ENCODE data around the gene SORCS2.

The SORCS2 gene

DNA sequence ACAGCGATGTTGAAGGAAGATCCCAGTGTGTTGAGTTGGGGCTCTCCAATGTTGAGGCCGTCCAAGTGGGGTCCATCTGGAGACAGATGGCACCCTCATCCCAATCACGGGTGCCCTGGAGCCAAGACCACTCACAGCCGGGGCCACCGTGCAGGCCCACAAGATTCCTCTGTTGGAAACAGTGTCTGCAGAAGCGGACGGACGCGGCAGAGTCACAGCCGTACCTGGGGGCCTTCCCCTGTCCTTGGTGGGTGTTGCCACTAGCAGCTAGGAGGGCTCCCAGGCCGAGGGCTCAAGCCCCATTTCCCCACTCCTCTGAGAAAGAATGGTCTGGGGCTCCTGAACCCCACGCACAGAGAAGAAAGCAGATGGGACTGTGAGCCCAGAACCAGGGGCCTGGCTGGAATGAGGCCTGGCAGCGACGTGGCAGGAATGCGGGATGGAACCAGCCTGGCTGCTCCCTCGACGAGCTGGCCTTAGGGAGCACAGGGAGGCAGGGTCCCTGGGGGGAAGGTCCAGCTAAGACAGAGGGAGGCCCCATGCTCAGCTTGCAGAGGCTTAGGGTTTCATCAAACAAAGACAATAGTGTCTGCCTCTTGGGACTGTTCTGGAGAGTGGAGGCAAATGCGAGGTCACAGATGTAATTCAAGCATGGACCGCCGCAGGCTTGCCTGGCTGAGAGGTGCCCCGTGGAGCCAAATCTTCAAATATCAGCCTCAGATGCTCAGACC, 518.4 kb downstream of the SORCS2 start:
- H3K36me3 ChIP-seq (ENCODE audit: control insufficient read depth, low read length), result no peaks in the 10 kb centered on the region
- H3K27me3 ChIP-seq (ENCODE audit: control insufficient read depth, low read length), result no peaks in the 10 kb centered on the region
- no peak for TF ChIP-seq EZH2phosphoT487 (IDR thresholded peaks at IDR 0.05; ENCODE audit: borderline replicate concordance, low read length)
- TF ChIP-seq, protein P1, sequence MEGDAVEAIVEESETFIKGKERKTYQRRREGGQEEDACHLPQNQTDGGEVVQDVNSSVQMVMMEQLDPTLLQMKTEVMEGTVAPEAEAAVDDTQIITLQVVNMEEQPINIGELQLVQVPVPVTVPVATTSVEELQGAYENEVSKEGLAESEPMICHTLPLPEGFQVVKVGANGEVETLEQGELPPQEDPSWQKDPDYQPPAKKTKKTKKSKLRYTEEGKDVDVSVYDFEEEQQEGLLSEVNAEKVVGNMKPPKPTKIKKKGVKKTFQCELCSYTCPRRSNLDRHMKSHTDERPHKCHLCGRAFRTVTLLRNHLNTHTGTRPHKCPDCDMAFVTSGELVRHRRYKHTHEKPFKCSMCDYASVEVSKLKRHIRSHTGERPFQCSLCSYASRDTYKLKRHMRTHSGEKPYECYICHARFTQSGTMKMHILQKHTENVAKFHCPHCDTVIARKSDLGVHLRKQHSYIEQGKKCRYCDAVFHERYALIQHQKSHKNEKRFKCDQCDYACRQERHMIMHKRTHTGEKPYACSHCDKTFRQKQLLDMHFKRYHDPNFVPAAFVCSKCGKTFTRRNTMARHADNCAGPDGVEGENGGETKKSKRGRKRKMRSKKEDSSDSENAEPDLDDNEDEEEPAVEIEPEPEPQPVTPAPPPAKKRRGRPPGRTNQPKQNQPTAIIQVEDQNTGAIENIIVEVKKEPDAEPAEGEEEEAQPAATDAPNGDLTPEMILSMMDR (IDR thresholded peaks at IDR 0.05; ENCODE audit: low read depth, low read length, poor library complexity, severe bottlenecking), result no peak
- no peaks in the 10 kb centered on the region for H3F3A ChIP-seq (ENCODE audit: control insufficient read depth, insufficient read depth)
- H3K9me3 ChIP-seq (ENCODE audit: control insufficient read depth, insufficient read depth, low read length), result no peaks in the 10 kb centered on the region
- no peak overlapping the region for H3K4me2 ChIP-seq (ENCODE audit: low read length)
- H3K79me2 ChIP-seq (ENCODE audit: control insufficient read depth, low read length), result no peaks in the 10 kb centered on the region
- no peaks in the 10 kb centered on the region for H3K4me1 ChIP-seq (ENCODE audit: control insufficient read depth, low read length)
- no peaks in the 10 kb centered on the region for H3K9me2 ChIP-seq (replicated peaks; ENCODE audit: control insufficient read depth, low read length)
- no peaks in the 10 kb centered on the region for H4K20me1 ChIP-seq (ENCODE audit: control insufficient read depth, insufficient read depth, low read depth, low read length)
- no peak overlapping the region for H3K4me3 ChIP-seq (ENCODE audit: low read length)
- H3K27ac ChIP-seq (ENCODE audit: low read depth, low read length), result no peak overlapping the region

DNA sequence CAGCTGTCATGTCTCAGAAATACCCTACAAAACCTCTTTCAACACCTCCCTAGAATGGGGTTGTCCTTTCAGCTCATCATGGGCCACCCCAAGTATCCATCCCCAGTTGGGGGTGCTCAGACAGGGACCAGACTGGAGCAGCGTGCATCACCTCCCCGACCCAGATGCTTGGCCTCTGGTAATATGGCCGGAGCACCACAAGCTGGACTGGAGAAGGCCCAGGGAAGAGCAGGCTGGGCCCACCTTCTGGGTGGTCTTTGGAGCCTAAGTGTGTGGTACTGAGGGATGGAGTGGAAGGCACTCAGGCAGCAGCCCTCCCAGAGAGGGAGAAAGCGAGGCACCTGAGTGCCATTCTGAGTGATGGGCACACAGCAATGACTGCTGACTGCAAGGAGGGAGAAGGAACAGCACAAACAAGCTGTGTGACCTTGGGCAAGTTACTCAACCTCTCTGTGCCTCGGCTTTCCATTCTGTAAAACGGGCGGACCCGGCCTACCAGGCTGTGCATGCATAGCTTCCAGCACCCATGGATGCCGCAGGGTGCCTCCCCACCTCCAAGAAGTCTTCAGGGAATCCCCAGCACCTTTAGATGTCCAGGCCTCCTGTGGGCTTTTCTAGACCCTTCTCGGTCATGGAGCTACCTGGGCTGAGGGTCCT, 519.1 kb downstream of the SORCS2 start:
- H3K79me2 ChIP-seq (ENCODE audit: control insufficient read depth, low read length), result no peaks in the 10 kb centered on the region
- H3K9me3 ChIP-seq (ENCODE audit: control insufficient read depth, insufficient read depth, low read length), result no peaks in the 10 kb centered on the region
- no peak overlapping the region for H3K4me3 ChIP-seq (ENCODE audit: low read length)
- no peak overlapping the region for H3K4me2 ChIP-seq (ENCODE audit: low read length)
- H3K27me3 ChIP-seq (ENCODE audit: control insufficient read depth, low read length), result no peaks in the 10 kb centered on the region
- no peaks in the 10 kb centered on the region for H3K4me1 ChIP-seq (ENCODE audit: control insufficient read depth, low read length)
- TF ChIP-seq EZH2phosphoT487 (IDR thresholded peaks at IDR 0.05; ENCODE audit: borderline replicate concordance, low read length), result no peak
- TF ChIP-seq, protein P1 (IDR thresholded peaks at IDR 0.05; ENCODE audit: low read depth, low read length, poor library complexity, severe bottlenecking), result no peak
- no peaks in the 10 kb centered on the region for H3K36me3 ChIP-seq (ENCODE audit: control insufficient read depth, low read length)
- no peak overlapping the region for H3K27ac ChIP-seq (ENCODE audit: low read depth, low read length)
- H3K9me2 ChIP-seq (replicated peaks; ENCODE audit: control insufficient read depth, low read length), result no peaks in the 10 kb centered on the region
- H4K20me1 ChIP-seq (ENCODE audit: control insufficient read depth, insufficient read depth, low read depth, low read length), result no peaks in the 10 kb centered on the region
- H3F3A ChIP-seq (ENCODE audit: control insufficient read depth, insufficient read depth), result no peaks in the 10 kb centered on the region

DNA sequence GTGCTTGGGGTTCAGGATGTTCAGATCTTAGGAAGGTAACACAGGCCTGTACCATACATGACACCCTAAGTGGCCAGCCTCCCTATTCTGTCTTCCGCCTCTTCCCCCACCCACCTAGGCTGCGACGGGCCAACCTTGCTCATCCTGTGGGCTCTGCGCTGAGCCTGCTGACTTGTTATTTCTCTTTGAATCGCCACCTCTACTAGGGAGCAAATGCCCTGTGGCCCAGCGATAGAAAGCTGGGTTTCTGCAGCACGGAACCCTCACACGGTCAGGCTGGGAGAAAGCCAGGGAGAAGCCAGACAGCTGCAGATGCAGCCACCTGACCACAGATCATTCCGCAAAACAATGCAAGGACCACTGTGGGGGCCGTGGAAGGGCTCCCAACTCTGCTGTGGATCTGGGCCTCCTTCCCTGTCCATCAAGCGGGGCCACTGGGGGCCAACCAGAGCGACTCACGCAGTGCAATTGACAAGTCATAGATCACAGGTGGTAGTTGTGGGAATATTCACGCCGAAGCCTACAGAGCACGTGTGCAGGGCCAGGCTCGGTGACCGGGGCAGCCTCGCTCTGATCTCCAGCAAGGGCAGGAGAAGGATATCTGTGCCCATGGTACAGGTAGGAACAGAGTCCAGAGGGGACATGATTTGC, 519.8 kb downstream of the SORCS2 start:
- no peak overlapping the region for H3K4me3 ChIP-seq (ENCODE audit: low read length)
- no peaks in the 10 kb centered on the region for H3K27me3 ChIP-seq (ENCODE audit: control insufficient read depth, low read length)
- no peak overlapping the region for H3K27ac ChIP-seq (ENCODE audit: low read depth, low read length)
- no peak for TF ChIP-seq EZH2phosphoT487 (IDR thresholded peaks at IDR 0.05; ENCODE audit: borderline replicate concordance, low read length)
- TF ChIP-seq, protein P1 (IDR thresholded peaks at IDR 0.05; ENCODE audit: low read depth, low read length, poor library complexity, severe bottlenecking), result no peak
- no peaks in the 10 kb centered on the region for H3K9me2 ChIP-seq (replicated peaks; ENCODE audit: control insufficient read depth, low read length)
- no peaks in the 10 kb centered on the region for H3K9me3 ChIP-seq (ENCODE audit: control insufficient read depth, insufficient read depth, low read length)
- no peaks in the 10 kb centered on the region for H3F3A ChIP-seq (ENCODE audit: control insufficient read depth, insufficient read depth)
- H3K4me2 ChIP-seq (ENCODE audit: low read length), result no peak overlapping the region
- H3K79me2 ChIP-seq (ENCODE audit: control insufficient read depth, low read length), result no peaks in the 10 kb centered on the region
- no peaks in the 10 kb centered on the region for H4K20me1 ChIP-seq (ENCODE audit: control insufficient read depth, insufficient read depth, low read depth, low read length)
- H3K36me3 ChIP-seq (ENCODE audit: control insufficient read depth, low read length), result no peaks in the 10 kb centered on the region
- H3K4me1 ChIP-seq (ENCODE audit: control insufficient read depth, low read length), result no peaks in the 10 kb centered on the region

All from DOHH2 (cell line).